ENCODE results near the gene SLC38A1.
A peak's percentile ranks its signal among the peaks of the same experiment; 100 is the strongest.

Gene SLC38A1

DNA sequence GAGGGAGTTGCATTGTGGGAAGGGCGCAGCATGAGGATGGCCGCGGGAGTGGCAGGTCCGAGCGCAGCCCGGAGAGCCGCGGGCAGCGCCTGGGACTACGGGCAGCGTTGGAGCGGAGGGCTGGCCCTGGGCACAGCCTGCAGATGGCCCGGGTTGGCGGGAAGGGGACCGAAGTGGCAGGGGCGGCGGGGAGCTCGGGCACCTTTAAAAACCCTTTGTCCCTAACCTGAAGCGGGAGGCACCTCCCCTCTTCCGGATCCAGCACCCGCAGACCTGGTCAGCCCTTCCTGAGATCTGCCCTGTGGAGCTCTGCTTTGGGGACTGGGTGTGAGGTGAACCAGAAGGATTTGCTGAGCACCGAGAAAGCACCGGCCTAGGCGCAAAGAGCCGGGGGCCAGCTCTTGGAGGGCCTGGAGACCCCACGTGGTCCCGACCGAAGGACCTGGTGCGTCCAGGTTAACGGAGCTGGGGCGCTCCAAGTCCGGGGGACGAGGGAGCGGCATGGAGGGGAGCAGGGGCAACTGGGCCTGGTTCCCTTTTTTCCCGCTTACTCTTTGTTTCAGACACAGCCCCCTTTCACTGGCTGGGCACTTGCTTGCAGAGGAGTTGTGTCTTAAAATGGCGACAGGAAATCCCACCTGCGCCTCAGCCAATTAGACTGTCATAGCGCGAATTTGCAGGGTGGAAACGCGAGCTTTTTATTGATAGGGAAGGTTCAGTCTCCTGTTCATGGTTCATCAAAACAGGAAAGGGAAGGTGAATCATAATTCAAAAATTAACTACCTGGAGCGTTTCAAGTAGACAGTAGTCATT is 792 bp upstream of the SLC38A1 start:
- no peaks in the 10 kb centered on the region for H3K9me3 Mint-ChIP-seq (ENCODE audit: low read depth)
- peaks cover 2% of the 10 kb centered on the region for H3K36me3 Mint-ChIP-seq
- H3K27ac Mint-ChIP-seq = no peak overlapping the region
- no peak overlapping the region for H3K4me3 Mint-ChIP-seq
- H3K4me1 Mint-ChIP-seq (ENCODE audit: low read depth) = peaks cover 36% of the 10 kb centered on the region
- H3K27me3 Mint-ChIP-seq = no peaks in the 10 kb centered on the region

GRCh38 chr12:46267825-46268582 is 839 bp downstream of the SLC38A1 start:
- Mint-ChIP-seq H3K4me3 (no peak overlapping the region), H3K27me3 (no peaks in the 10 kb centered on the region), H3K9me3 (ENCODE audit: low read depth) (no peaks in the 10 kb centered on the region), H3K36me3 (peaks cover 2% of the 10 kb centered on the region), H3K4me1 (ENCODE audit: low read depth) (peaks cover 40% of the 10 kb centered on the region), H3K27ac (no peak overlapping the region)

- H3K36me3 Mint-ChIP-seq = peaks cover 2% of the 10 kb centered on the region
- H3K9me3 Mint-ChIP-seq (ENCODE audit: low read depth) = no peaks in the 10 kb centered on the region
Observed at GRCh38 chr12:46267575-46267824, 1.3 kb downstream of the SLC38A1 start.

GRCh38 chr12:46266869-46267574 is 1.8 kb downstream of the SLC38A1 start:
- no peak overlapping the region for H3K27ac Mint-ChIP-seq
- peaks cover 2% of the 10 kb centered on the region for H3K36me3 Mint-ChIP-seq
- H3K4me3 Mint-ChIP-seq = no peak overlapping the region
- no peaks in the 10 kb centered on the region for H3K27me3 Mint-ChIP-seq
- H3K4me1 Mint-ChIP-seq (ENCODE audit: low read depth) = peaks cover 37% of the 10 kb centered on the region
- no peaks in the 10 kb centered on the region for H3K9me3 Mint-ChIP-seq (ENCODE audit: low read depth)

More at GRCh38 chr12:46267575-46267824, 1.3 kb downstream of the SLC38A1 start:
- H3K27ac Mint-ChIP-seq = no peak overlapping the region
- no peaks in the 10 kb centered on the region for H3K27me3 Mint-ChIP-seq
- H3K4me3 Mint-ChIP-seq = no peak overlapping the region
- H3K4me1 Mint-ChIP-seq (ENCODE audit: low read depth) = peaks cover 41% of the 10 kb centered on the region

DNA sequence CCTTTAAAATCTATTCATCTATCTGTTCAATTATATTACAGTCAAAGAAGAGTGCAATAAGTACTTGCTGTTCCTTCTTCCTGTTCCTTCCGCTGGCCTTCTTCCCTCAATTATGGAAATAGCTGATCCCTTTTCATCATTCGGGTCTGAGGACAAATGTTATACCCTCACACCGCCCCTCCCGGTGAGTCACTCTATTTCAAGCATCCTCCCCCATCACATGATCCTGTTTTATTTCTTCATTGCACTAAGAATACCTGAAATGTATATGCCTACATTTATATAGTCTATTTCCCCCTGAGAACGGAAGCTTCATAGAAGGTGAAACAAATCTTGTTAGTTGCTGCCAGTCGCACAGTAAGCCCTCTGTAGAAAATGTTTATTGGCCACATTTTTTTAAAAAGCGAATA is 2.5 kb downstream of the SLC38A1 start:
- Mint-ChIP-seq H3K27ac (no peak overlapping the region), H3K36me3 (peaks cover 2% of the 10 kb centered on the region), H3K9me3 (ENCODE audit: low read depth) (no peaks in the 10 kb centered on the region), H3K4me3 (no peak overlapping the region), H3K4me1 (ENCODE audit: low read depth) (peaks cover 31% of the 10 kb centered on the region), H3K27me3 (no peaks in the 10 kb centered on the region)

DNA sequence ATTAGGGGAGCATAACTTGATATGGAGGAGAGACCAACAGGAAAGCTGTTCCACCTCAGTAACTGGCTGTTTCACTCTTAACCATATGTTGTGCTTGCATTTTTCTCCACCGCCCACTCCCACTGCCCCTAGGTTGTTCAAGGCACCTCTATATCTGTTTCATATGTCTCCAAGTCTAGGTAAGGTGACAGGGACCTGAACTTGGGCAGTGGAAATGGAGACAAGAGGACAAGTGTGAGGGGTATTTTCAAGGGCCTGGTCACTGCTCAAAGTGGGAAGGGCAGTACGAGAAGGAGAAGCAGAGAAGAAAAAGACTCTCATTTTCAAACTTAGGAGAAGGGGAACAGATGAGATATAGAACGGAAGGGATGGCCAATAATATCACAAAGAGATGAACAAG is 3.1 kb downstream of the SLC38A1 start:
- H3K4me1 Mint-ChIP-seq (ENCODE audit: low read depth) = peaks cover 24% of the 10 kb centered on the region
- no peaks in the 10 kb centered on the region for H3K27me3 Mint-ChIP-seq
- no peak overlapping the region for H3K4me3 Mint-ChIP-seq
- H3K27ac Mint-ChIP-seq = no peak overlapping the region
- peaks cover 2% of the 10 kb centered on the region for H3K36me3 Mint-ChIP-seq
- no peaks in the 10 kb centered on the region for H3K9me3 Mint-ChIP-seq (ENCODE audit: low read depth)

DNA sequence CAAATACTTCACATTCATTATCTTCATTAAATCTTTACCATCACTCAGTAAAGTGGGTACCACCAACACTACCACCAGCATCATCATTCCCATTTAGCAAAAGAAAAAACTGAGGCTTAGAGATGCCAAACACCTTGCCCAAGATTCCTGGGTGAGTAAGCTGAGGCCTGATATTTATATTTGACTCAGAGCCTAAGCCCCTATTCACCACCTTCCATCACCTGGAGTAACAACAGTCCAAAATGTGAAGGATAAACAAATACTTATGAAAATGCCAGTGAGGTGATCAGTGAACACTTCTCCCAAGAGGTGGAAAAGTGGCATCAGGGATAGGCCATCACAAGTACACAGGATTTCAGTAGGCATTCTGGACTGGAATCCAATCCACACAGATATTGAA is 3.7 kb downstream of the SLC38A1 start:
- peaks cover 18% of the 10 kb centered on the region for H3K4me1 Mint-ChIP-seq (ENCODE audit: low read depth)
- H3K27ac Mint-ChIP-seq = no peak overlapping the region
- H3K4me3 Mint-ChIP-seq = no peak overlapping the region
- no peaks in the 10 kb centered on the region for H3K9me3 Mint-ChIP-seq (ENCODE audit: low read depth)
- H3K36me3 Mint-ChIP-seq = peaks cover 2% of the 10 kb centered on the region
- no peaks in the 10 kb centered on the region for H3K27me3 Mint-ChIP-seq

GRCh38 chr12:46264057-46264456 is 4.8 kb downstream of the SLC38A1 start:
- Mint-ChIP-seq H3K4me1 (ENCODE audit: low read depth) (peaks cover 19% of the 10 kb centered on the region), H3K36me3 (peaks cover 2% of the 10 kb centered on the region), H3K27ac (peak overlapping the region; percentile 83), H3K9me3 (ENCODE audit: low read depth) (no peaks in the 10 kb centered on the region), H3K27me3 (no peaks in the 10 kb centered on the region), H3K4me3 (peak overlapping the region; percentile 79)

DNA sequence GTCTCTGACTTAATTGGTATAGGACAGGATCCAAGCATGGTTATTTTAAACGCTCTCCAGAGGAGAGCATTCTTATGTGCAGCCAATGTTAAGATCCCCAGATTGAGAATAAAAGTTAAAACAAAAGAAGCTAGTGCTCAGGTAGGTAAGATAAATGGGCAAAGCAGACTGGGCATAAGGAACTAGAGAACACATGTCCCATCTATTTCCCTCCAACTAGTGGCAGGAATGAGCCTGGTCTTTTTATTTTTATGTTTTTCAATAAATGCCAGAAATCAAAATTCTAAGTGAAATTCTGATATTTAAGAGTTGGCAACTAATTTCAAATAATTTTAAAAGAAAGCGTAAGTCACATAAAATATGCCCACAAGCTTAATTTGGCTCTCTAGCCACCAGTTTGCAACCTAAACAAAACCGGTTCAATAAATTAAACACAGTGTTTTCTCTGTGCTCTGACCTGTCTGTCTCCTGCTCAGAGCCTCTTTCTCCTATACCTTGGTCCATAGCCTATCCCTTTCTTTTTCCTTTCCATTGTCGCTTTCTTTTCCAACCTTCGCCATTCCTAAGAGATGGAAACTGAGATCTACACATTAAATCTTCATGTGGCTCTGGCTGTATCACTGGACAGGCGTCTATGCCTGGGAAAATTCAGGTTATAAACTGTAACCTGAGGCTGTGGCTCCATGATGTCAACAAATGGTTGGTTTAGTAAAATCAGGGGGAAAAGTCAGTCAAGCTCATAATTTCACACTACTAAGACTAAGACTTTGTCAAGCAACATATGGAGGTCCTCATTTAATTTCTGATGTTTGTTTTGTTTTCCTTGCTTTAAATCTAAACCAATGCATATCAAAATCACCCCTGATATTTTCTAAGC is 5.5 kb downstream of the SLC38A1 start:
- Mint-ChIP-seq H3K4me1 (ENCODE audit: low read depth) (peaks cover 25% of the 10 kb centered on the region), H3K4me3 (peak overlapping the region; percentile 79), H3K27ac (peak overlapping the region; percentile 83), H3K9me3 (ENCODE audit: low read depth) (no peaks in the 10 kb centered on the region), H3K27me3 (no peaks in the 10 kb centered on the region), H3K36me3 (peaks cover 2% of the 10 kb centered on the region)

- H3K27ac Mint-ChIP-seq = no peak overlapping the region
- peaks cover 2% of the 10 kb centered on the region for H3K36me3 Mint-ChIP-seq
- H3K27me3 Mint-ChIP-seq = no peaks in the 10 kb centered on the region
- peaks cover 41% of the 10 kb centered on the region for H3K4me1 Mint-ChIP-seq (ENCODE audit: low read depth)
- no peaks in the 10 kb centered on the region for H3K9me3 Mint-ChIP-seq (ENCODE audit: low read depth)
- no peak overlapping the region for H3K4me3 Mint-ChIP-seq
Observed at GRCh38 chr12:46261646-46262045, 7.2 kb downstream of the SLC38A1 start.

DNA sequence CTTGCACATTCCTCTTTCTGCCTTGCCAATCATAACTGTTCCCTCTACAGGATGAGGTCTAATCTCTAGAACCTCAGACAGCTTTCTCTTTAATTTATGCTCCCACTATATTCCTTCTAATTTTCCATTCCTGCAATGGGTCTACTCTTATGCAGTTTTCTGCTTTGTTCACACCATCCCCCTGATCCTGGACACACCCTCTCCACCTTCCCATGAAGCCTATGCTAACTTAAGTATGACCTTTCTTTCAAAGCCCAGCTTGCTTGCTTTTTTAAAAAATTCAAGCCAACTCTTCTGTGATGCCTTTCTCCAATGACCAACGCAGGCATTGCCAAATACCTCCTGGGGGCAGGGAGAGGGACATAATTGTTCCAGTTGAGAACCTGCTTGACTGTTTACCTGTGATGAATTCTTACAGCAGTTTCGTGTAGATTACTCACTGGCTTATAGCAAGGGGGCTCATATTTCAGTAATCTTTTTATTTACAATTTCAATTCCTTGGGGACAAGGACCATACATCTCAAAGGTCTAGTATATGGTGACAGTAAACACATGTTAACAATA is 7.8 kb downstream of the SLC38A1 start:
- Mint-ChIP-seq H3K9me3 (ENCODE audit: low read depth) (no peaks in the 10 kb centered on the region), H3K36me3 (peaks cover 2% of the 10 kb centered on the region), H3K27ac (no peak overlapping the region), H3K4me1 (ENCODE audit: low read depth) (peaks cover 46% of the 10 kb centered on the region), H3K27me3 (no peaks in the 10 kb centered on the region), H3K4me3 (no peak overlapping the region)

DNA sequence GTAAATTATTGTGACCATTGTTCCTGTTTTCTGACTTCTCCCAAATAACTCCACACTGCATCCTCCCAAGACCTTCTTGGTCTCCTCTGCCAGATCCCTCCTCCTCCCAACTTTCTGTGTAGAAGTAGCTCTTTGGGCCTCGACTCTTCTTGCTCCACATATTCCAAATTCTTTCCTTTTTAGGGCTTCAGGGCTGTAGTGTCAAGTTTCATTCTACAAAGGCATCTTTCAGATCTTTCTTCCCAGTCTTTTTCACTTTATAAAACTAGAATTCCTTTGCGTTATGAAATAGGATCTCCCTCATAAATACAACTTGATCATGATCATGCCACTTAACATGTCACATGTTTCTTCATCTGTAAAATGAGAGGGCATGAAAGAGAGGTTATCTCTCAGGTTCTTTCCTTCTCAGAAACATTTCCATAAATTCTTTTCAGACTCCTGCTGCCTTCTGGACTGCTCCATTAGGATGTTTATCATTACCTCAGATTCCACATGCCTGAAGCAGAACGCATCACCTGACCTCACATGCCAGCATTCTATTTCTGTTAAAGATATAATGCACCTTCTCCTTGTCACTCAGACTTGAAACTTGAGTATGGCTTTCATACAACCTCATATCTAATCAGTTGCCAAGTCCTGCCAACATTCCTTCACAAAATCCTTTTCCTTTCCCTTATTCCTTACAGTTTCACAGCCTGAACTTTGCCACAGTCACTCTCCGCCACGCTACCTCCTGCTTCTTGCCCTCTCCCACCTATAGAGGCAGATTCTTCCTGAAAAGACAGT is 8.5 kb downstream of the SLC38A1 start:
- Mint-ChIP-seq H3K4me3 (no peak overlapping the region), H3K9me3 (ENCODE audit: low read depth) (no peaks in the 10 kb centered on the region), H3K27ac (no peak overlapping the region), H3K27me3 (no peaks in the 10 kb centered on the region), H3K4me1 (ENCODE audit: low read depth) (peaks cover 52% of the 10 kb centered on the region), H3K36me3 (peaks cover 6% of the 10 kb centered on the region)

DNA sequence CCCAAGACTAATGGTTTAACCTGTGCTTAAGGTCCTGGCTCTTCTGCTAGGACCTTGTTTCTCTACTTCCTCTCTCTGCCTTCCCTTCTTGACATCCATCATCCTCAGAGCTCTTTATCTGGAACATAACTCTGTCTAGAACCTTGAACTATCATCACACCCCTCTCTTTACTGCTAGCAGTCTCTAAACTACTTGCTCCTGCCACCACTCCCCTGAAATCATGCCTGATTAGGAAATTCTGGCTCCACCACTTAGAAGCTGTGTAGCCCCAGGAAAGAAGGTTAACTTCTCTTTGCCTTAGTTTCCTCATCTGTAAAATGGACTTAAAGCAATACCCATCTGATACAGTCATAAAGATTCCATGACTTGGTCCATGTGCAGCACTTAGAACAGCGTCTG is 9.1 kb downstream of the SLC38A1 start:
- no peaks in the 10 kb centered on the region for H3K9me3 Mint-ChIP-seq (ENCODE audit: low read depth)
- peaks cover 58% of the 10 kb centered on the region for H3K4me1 Mint-ChIP-seq (ENCODE audit: low read depth)
- H3K4me3 Mint-ChIP-seq = no peak overlapping the region
- no peaks in the 10 kb centered on the region for H3K27me3 Mint-ChIP-seq
- H3K27ac Mint-ChIP-seq = no peak overlapping the region
- peaks cover 9% of the 10 kb centered on the region for H3K36me3 Mint-ChIP-seq

DNA sequence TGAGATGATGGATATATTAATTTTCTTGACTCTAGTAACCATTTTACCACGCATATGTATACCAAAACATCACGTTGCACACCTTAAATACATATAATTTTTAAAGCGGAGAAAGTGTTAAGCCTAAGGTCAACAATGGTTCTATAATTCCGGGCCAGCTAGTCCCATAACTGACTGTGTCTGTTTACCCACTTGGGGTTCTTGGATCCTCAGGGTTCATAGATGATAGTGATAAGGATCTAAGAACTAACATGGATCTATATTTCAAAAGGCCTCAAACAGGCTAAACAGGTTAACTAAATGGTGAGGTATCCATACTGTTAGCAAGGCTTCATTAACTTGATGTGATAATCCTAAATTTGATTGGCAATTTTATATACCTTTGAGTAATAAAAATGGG is 9.8 kb downstream of the SLC38A1 start:
- no peak overlapping the region for H3K4me3 Mint-ChIP-seq
- peaks cover 62% of the 10 kb centered on the region for H3K4me1 Mint-ChIP-seq (ENCODE audit: low read depth)
- no peaks in the 10 kb centered on the region for H3K9me3 Mint-ChIP-seq (ENCODE audit: low read depth)
- peak overlapping the region; percentile 58 for H3K27ac Mint-ChIP-seq
- no peaks in the 10 kb centered on the region for H3K27me3 Mint-ChIP-seq
- peaks cover 15% of the 10 kb centered on the region for H3K36me3 Mint-ChIP-seq

All from activated naive CD8-positive, alpha-beta T cell (primary cell).